Neural cell (in vitro differentiated cells): Measurements from ENCODE around the gene ELAC1.

Source experiments
- CTCF ChIP-seq: fragments of 450-650 bp; IDR thresholded peaks from 2 replicates; pipeline ENCODE4 v1.5.1; 2014; ENCODE audit warnings: antibody characterized with exemption, mild to moderate bottlenecking, moderate library complexity; ENCODE audit not compliant: poor library complexity, severe bottlenecking
- MXI1 ChIP-seq: fragments of 450-650 bp; conservative IDR thresholded peaks from 2 replicates; pipeline ENCODE4 v1.6.1; 2014; ENCODE audit warnings: antibody characterized with exemption, mild to moderate bottlenecking; ENCODE audit not compliant: poor library complexity, severe bottlenecking
- POLR2AphosphoS5 ChIP-seq: IDR thresholded peaks from 2 replicates; pipeline ENCODE4 v1.6.1; 2012

DNA sequence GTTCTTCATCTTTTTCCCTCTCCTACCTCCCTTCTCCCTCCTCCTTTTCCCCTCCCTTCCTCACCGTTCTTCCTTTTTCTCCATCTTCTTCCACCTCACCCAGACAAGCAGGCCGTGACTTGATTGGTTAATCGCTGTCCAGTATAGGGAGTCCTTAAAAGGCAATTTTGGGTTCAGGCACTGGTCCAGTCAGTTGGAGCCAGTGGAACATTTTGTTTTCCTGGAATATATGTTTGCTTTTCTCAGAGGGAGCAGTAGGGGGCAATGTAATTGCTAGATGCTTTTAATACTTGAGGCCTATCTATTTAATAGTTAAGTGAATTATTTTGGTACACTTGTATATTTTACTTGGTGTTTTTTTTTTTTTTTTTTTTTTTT is 15.0 kb downstream of the ELAC1 start:
- no peak for TF ChIP-seq MXI1
- TF ChIP-seq POLR2AphosphoS5 = no peak
- no peak for TF ChIP-seq CTCF
